HG02981 (cell line): ENCODE measurements around the gene MDM2.

Experiments
- ATAC-seq: cut with Tn5 transposase; IDR thresholded peaks from one replicate; pipeline ENCODE4 v1.9.1; 2021; ENCODE audit warnings: mild to moderate bottlenecking, moderate library complexity; ENCODE audit not compliant: unreplicated experiment

The MDM2 gene

GRCh38 chr12:68844788-68845695, 37.1 kb downstream of the MDM2 start:
- no peak for ATAC-seq

GRCh38 chr12:68846811-68847210, 38.8 kb downstream of the MDM2 start:
- no peak for ATAC-seq

- no peak for ATAC-seq
Observed at GRCh38 chr12:68850390-68850789, 42.4 kb downstream of the MDM2 start.

GRCh38 chr12:68851592-68852306, 43.8 kb downstream of the MDM2 start:
- ATAC-seq, result no peak

GRCh38 chr12:68853396-68854077, 45.6 kb downstream of the MDM2 start:
- ATAC-seq, result no peak

- ATAC-seq, result no peak
Observed at GRCh38 chr12:68854078-68854468, 46.1 kb downstream of the MDM2 start.

- ATAC-seq, result no peak
Observed at GRCh38 chr12:68854554-68854953, 46.6 kb downstream of the MDM2 start.

- ATAC-seq, result no peak
Observed at GRCh38 chr12:68855111-68855510, 47.1 kb downstream of the MDM2 start.

- ATAC-seq, result no peak
Observed at GRCh38 chr12:68855771-68856170, 47.8 kb downstream of the MDM2 start.

GRCh38 chr12:68856510-68856909, 48.5 kb downstream of the MDM2 start:
- no peak for ATAC-seq

GRCh38 chr12:68861890-68862289, 53.9 kb downstream of the MDM2 start:
- ATAC-seq, result no peak

GRCh38 chr12:68863109-68863770, 55.3 kb downstream of the MDM2 start:
- no peak for ATAC-seq

- peak; percentile 59 for ATAC-seq
Observed at GRCh38 chr12:68863886-68864454, 56.0 kb downstream of the MDM2 start.

- ATAC-seq, result no peak
Observed at GRCh38 chr12:68864604-68865003, 56.6 kb downstream of the MDM2 start.

- no peak for ATAC-seq
Observed at GRCh38 chr12:68865399-68866164, 57.6 kb downstream of the MDM2 start.

GRCh38 chr12:68866950-68867349, 59.0 kb downstream of the MDM2 start:
- no peak for ATAC-seq

GRCh38 chr12:68867606-68868005, 59.6 kb downstream of the MDM2 start:
- ATAC-seq, result no peak

GRCh38 chr12:68868043-68868790, 60.2 kb downstream of the MDM2 start:
- ATAC-seq, result no peak

GRCh38 chr12:68870011-68870410, 62.0 kb downstream of the MDM2 start:
- ATAC-seq, result no peak
